Omental fat pad (tissue), 4 donors: ENCODE results near the gene GRID1. TPM values are rescaled to one million over a fixed set of nuclear protein-coding genes. Genes with fewer than 3 reads are reported as not detected.
A peak's percentile ranks its signal among the peaks of the same experiment; 100 is the strongest.

Source experiments
- ATAC-seq: fragments of 150-250 bp; one replicate; pipeline ENCODE4 v1.9.1; 2016; ENCODE audit warnings: mild to moderate bottlenecking, moderate library complexity; ENCODE audit not compliant: low FRiP score
- DNase-seq: peaks from one replicate; pipeline ENCODE4 v3.0.0-alpha.2; 2019; ENCODE audit warnings: low spot score
- CTCF ChIP-seq, 3 donors: fragments of 450-650 bp; IDR thresholded peaks; one replicate each; pipeline ENCODE4 v1.5.1; 2016 to 2017; ENCODE audit warnings: antibody characterized with exemption in 3 of 3, mild to moderate bottlenecking in 3 of 3, moderate library complexity in 2 of 3
- total RNA-seq, 4 donors: library from RNA; depleted of rRNA; stranded (reverse); fragments of >200 nt; gene quantifications; one replicate each; pipeline ENCODE4 v1.1.0, GENCODE V29; 2016

Gene GRID1
- total RNA-seq, 4 donors from 2014 or later: 1.5 to 3.5 (median 2.4) TPM

GRCh38 chr10:86361156-86362128 lies 5.2 kb downstream of the GRID1 start:
- ATAC-seq (no peak), DNase-seq (peak; percentile 14)
- TF ChIP-seq CTCF (IDR thresholded peaks at IDR 0.05): no peak

GRCh38 chr10:86360657-86361056 lies 5.9 kb downstream of the GRID1 start:
- DNase-seq (no peak), ATAC-seq (no peak)
- no peak for TF ChIP-seq CTCF (IDR thresholded peaks at IDR 0.05)

GRCh38 chr10:86359954-86360353 lies 6.6 kb downstream of the GRID1 start:
- ATAC-seq: no peak
- no peak for TF ChIP-seq CTCF (IDR thresholded peaks at IDR 0.05)
- no peak for DNase-seq

- TF ChIP-seq CTCF (IDR thresholded peaks at IDR 0.05): no peak
- no peak for ATAC-seq
These were observed 7.5 kb downstream of the GRID1 start for GRCh38 chr10:86359111-86359510.

GRCh38 chr10:86357676-86358075 lies 8.9 kb downstream of the GRID1 start:
- no peak for TF ChIP-seq CTCF (IDR thresholded peaks at IDR 0.05)
- ATAC-seq: no peak
- no peak for DNase-seq

More at GRCh38 chr10:86359111-86359510, 7.5 kb downstream of the GRID1 start:
- no peak for DNase-seq

- no peak for TF ChIP-seq CTCF (IDR thresholded peaks at IDR 0.05)
- DNase-seq: no peak
- ATAC-seq: no peak
These were observed 9.6 kb downstream of the GRID1 start for GRCh38 chr10:86357041-86357440.

- DNase-seq (no peak), ATAC-seq (no peak)
- TF ChIP-seq CTCF (IDR thresholded peaks at IDR 0.05): no peak
These were observed 10.3 kb downstream of the GRID1 start for GRCh38 chr10:86356296-86356695.
